K562 (cell line): ENCODE results near the gene DMD.

Experiments used
- ESRRA ChIP-seq: fragments of 450-650 bp; IDR thresholded peaks from 2 replicates; pipeline ENCODE4 v1.6.1; 2014; ENCODE audit warnings: low read depth, mild to moderate bottlenecking, moderate library complexity, borderline replicate concordance
- ETV1 ChIP-seq: fragments of 450-650 bp; conservative IDR thresholded peaks from 2 replicates; pipeline ENCODE4 v1.6.1; 2016; ENCODE audit warnings: missing genetic modification characterization, control low read depth, low read depth, missing compliant biosample characterization
- SMARCB1 ChIP-seq: IDR thresholded peaks from 2 replicates; pipeline ENCODE4 v1.6.1; 2011; ENCODE audit warnings: improper control_type of control experiment, low read depth; ENCODE audit not compliant: insufficient read length
- SP1 ChIP-seq: sonication (generic); formaldehyde crosslinking; IDR thresholded peaks from 2 replicates; pipeline ENCODE4 v1.8.1; 2022; ENCODE audit warnings: mild to moderate bottlenecking, missing genetic modification reagents
- SRSF3 ChIP-seq: fragments of 200-400 bp; formaldehyde crosslinking; IDR thresholded peaks from 2 replicates; pipeline ENCODE4 v1.6.1; 2016; ENCODE audit warnings: mild to moderate bottlenecking, low read length, moderate library complexity; ENCODE audit not compliant: insufficient read depth

GRCh38 chrX:31166832-31167231, 2044.5 kb downstream of the DMD start:
- TF ChIP-seq ETV1 (tag), result no peak
- TF ChIP-seq ESRRA, result no peak
- no peak for TF ChIP-seq SMARCB1
- no peak for TF ChIP-seq SRSF3
- no peak for TF ChIP-seq SP1
